Measurements from ENCODE around the gene SUCLG1.
"Not testable (repeated sequence)": the region's sequence is repeated elsewhere in the genome, so short reads cannot be mapped to it uniquely, and the experiment has no call there.

Gene SUCLG1

DNA sequence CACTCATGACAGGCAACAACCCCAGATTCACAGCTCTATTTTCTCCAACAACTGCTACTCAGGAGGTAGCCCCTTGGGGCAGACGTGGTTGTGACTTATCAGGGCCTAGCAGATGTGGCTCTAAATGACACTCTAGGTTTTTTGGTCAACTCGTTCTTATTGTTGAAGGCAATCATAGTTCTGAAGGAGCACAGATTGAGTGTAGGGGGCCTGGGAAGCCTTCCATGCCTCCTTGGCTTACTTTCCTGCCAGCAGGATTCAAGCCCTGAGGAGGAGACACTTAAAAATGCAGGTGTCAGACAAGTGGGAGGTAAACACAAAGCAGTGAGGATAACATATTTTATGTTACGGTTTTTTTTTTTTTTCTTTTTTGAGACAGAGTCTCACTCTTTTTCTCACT, 23.5 kb upstream of the SUCLG1 start:
- H3K4me3 Mint-ChIP-seq = no peak overlapping the region
- H3K4me1 Mint-ChIP-seq (ENCODE audit: low read depth) = peaks cover 7% of the 10 kb centered on the region
- no peaks in the 10 kb centered on the region for H3K36me3 Mint-ChIP-seq (ENCODE audit: low read depth)
- peaks cover under 1% of the 10 kb centered on the region for H3K9me3 Mint-ChIP-seq
- no peak for DNase-seq (ENCODE audit: low spot score)
- H3K27me3 Mint-ChIP-seq (ENCODE audit: low read depth) = no peaks in the 10 kb centered on the region
- no peak overlapping the region for H3K27ac Mint-ChIP-seq

DNA sequence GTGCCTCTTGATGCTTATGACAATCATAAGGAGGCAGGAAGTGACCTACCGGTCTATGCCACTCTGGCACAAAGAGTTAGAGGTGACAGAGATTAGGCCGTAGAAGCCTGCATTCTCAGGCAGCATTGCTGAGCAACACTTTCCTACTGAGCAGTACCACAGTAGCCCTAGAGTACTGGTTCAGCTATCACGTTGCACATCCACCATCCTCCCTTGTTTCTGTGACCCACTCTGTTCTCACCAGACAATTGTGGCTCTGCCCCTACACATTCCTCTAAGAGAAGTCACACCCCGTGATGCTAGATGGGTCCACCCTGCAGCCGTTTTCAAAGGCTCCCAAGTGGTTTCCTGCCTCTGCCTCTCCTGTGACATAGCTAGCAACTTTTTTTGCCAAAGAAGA, 22.6 kb upstream of the SUCLG1 start:
- Mint-ChIP-seq H3K27ac (peak overlapping the region; percentile 52), H3K9me3 (peaks cover 7% of the 10 kb centered on the region), H3K36me3 (ENCODE audit: low read depth) (no peaks in the 10 kb centered on the region), H3K4me1 (ENCODE audit: low read depth) (peaks cover 7% of the 10 kb centered on the region), H3K27me3 (ENCODE audit: low read depth) (no peaks in the 10 kb centered on the region), H3K4me3 (peak overlapping the region; percentile 14)
- DNase-seq (ENCODE audit: low spot score) = no peak

GRCh38 chr2:84478867-84479266, 19.8 kb upstream of the SUCLG1 start:
- no peak overlapping the region for H3K27ac Mint-ChIP-seq
- H3K36me3 Mint-ChIP-seq (ENCODE audit: low read depth) = no peaks in the 10 kb centered on the region
- H3K9me3 Mint-ChIP-seq = peaks cover 12% of the 10 kb centered on the region
- peaks cover 4% of the 10 kb centered on the region for H3K27me3 Mint-ChIP-seq (ENCODE audit: low read depth)
- peaks cover 7% of the 10 kb centered on the region for H3K4me1 Mint-ChIP-seq (ENCODE audit: low read depth)
- DNase-seq (ENCODE audit: low spot score) = no peak
- H3K4me3 Mint-ChIP-seq = no peak overlapping the region

DNA sequence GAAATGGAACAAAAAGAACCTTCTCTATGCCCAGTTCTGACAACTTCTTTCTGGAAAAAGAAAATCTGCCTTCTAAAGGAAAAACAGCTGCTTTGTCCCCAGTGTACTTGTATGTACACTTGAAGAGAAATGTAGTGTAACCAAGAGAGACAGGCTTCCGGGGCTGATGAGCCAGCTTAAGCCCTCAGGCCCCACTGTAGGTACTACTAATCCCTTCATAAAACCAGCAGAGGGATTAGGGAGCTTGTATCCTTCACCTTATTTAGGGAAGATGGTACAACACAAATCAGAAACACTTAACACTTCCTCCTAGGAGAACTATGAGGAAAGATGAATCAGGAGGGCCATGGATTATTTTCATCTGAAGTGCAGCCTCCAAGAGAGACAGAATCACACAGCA, 18.8 kb upstream of the SUCLG1 start:
- Mint-ChIP-seq H3K36me3 (ENCODE audit: low read depth) (no peaks in the 10 kb centered on the region), H3K27ac (no peak overlapping the region), H3K4me3 (no peak overlapping the region), H3K9me3 (peaks cover 12% of the 10 kb centered on the region), H3K4me1 (ENCODE audit: low read depth) (peaks cover 7% of the 10 kb centered on the region), H3K27me3 (ENCODE audit: low read depth) (peaks cover 4% of the 10 kb centered on the region)
- no peak for DNase-seq (ENCODE audit: low spot score)

GRCh38 chr2:84474176-84474575, 15.1 kb upstream of the SUCLG1 start:
- no peak overlapping the region for H3K27ac Mint-ChIP-seq
- peaks cover 34% of the 10 kb centered on the region for H3K9me3 Mint-ChIP-seq

GRCh38 chr2:84472856-84473565, 13.9 kb upstream of the SUCLG1 start:
- peaks cover 39% of the 10 kb centered on the region for H3K9me3 Mint-ChIP-seq
- H3K4me1 Mint-ChIP-seq (ENCODE audit: low read depth) = no peaks in the 10 kb centered on the region
- peaks cover 7% of the 10 kb centered on the region for H3K27me3 Mint-ChIP-seq (ENCODE audit: low read depth)
- peaks cover 1% of the 10 kb centered on the region for H3K36me3 Mint-ChIP-seq (ENCODE audit: low read depth)
- H3K27ac Mint-ChIP-seq = no peak overlapping the region
- no peak for DNase-seq (ENCODE audit: low spot score)
- H3K4me3 Mint-ChIP-seq = no peak overlapping the region

More at GRCh38 chr2:84474176-84474575, 15.1 kb upstream of the SUCLG1 start:
- Mint-ChIP-seq H3K36me3 (ENCODE audit: low read depth) (peaks cover 1% of the 10 kb centered on the region), H3K27me3 (ENCODE audit: low read depth) (peaks cover 7% of the 10 kb centered on the region), H3K4me3 (no peak overlapping the region), H3K4me1 (ENCODE audit: low read depth) (no peaks in the 10 kb centered on the region)
- DNase-seq (ENCODE audit: low spot score) = no peak

GRCh38 chr2:84472423-84472822, 13.3 kb upstream of the SUCLG1 start:
- not testable (repeated sequence) for H3K27me3 Mint-ChIP-seq (ENCODE audit: low read depth); H3K4me1 Mint-ChIP-seq (ENCODE audit: low read depth); H3K4me3 Mint-ChIP-seq; H3K36me3 Mint-ChIP-seq (ENCODE audit: low read depth); DNase-seq (ENCODE audit: low spot score); H3K27ac Mint-ChIP-seq
- H3K9me3 Mint-ChIP-seq = peaks cover 37% of the 10 kb centered on the region

DNA sequence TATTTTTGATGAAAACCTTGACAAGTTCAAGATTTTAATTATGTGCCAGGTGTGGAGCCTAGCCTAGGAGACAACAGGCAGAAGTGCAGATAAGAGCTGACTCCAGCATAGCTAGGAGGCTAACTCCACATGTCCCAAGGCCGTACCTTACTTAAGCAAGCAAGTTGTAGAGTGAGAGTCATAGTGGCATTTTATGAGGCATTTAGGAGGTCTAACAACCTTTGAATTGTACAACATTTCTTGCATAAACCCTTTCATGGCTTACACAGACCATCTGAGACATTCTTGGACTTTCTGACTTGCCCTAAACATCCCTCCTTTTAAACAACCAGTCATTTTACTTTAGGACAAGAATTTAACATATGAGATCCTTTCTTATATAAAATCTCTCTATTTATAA, 8.3 kb upstream of the SUCLG1 start:
- H3K27me3 Mint-ChIP-seq (ENCODE audit: low read depth) = peaks cover 3% of the 10 kb centered on the region
- peaks cover 39% of the 10 kb centered on the region for H3K9me3 Mint-ChIP-seq
- H3K27ac Mint-ChIP-seq = no peak overlapping the region
- no peak for DNase-seq (ENCODE audit: low spot score)
- peaks cover 7% of the 10 kb centered on the region for H3K36me3 Mint-ChIP-seq (ENCODE audit: low read depth)
- no peak overlapping the region for H3K4me3 Mint-ChIP-seq
- H3K4me1 Mint-ChIP-seq (ENCODE audit: low read depth) = no peaks in the 10 kb centered on the region

DNA sequence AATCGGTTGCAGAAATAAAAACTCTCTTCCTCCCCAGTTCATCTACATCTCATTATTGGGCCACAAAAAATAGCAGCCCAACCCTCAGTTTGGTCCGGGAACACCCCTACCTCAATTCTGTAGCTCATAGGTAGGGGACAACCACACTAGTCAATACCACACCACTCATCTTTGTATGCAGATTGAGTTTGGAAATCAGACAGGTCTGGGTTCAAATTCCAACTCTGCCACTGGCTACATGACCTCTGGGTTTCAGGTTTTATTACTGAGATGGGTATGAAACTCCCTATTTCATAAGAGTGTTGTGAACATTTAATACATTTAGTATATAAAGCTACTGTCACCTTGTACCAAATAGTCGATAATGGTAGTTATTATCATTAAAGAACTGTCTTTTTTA, 2.2 kb upstream of the SUCLG1 start:
- peaks cover 3% of the 10 kb centered on the region for H3K9me3 Mint-ChIP-seq
- peaks cover 24% of the 10 kb centered on the region for H3K4me1 Mint-ChIP-seq (ENCODE audit: low read depth)
- H3K27ac Mint-ChIP-seq = no peak overlapping the region
- no peaks in the 10 kb centered on the region for H3K27me3 Mint-ChIP-seq (ENCODE audit: low read depth)
- H3K36me3 Mint-ChIP-seq (ENCODE audit: low read depth) = peaks cover 5% of the 10 kb centered on the region
- H3K4me3 Mint-ChIP-seq = peak overlapping the region; percentile 25
- no peak for DNase-seq (ENCODE audit: low spot score)

- Mint-ChIP-seq H3K27me3 (ENCODE audit: low read depth) (no peaks in the 10 kb centered on the region), H3K27ac (no peak overlapping the region), H3K4me1 (ENCODE audit: low read depth) (peaks cover 28% of the 10 kb centered on the region), H3K4me3 (no peak overlapping the region), H3K9me3 (peaks cover 3% of the 10 kb centered on the region), H3K36me3 (ENCODE audit: low read depth) (peaks cover 5% of the 10 kb centered on the region)
- no peak for DNase-seq (ENCODE audit: low spot score)
Observed at GRCh38 chr2:84460670-84461069, 1.6 kb upstream of the SUCLG1 start.

DNA sequence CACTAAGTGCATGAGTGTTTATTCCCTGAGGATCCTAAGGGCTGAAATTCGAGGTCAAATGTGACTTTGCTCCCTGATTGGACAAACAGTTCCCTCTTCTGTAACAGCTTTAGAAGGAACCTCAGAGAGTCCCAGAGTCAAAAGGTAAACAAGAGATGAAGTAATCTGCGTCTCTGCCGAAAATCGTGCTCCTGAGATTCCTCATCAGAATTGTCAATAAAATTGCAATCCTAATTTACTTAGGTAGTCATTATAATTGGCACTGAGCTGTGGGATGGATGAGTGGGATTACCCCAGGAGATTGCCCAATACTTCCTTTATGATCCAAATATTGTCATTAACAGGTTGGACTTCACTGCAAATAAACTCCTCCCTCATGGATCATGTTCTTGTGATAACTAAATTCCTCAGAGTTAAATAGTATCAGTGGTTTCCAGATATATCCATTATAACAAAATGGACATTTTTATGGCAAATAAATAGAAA, 907 bp upstream of the SUCLG1 start:
- H3K27me3 Mint-ChIP-seq (ENCODE audit: low read depth) = no peaks in the 10 kb centered on the region
- peaks cover 5% of the 10 kb centered on the region for H3K36me3 Mint-ChIP-seq (ENCODE audit: low read depth)
- H3K9me3 Mint-ChIP-seq = peaks cover 3% of the 10 kb centered on the region
- DNase-seq (ENCODE audit: low spot score) = no peak
- peaks cover 28% of the 10 kb centered on the region for H3K4me1 Mint-ChIP-seq (ENCODE audit: low read depth)
- H3K27ac Mint-ChIP-seq = peak overlapping the region; percentile 27
- peak overlapping the region; percentile 94 for H3K4me3 Mint-ChIP-seq

DNA sequence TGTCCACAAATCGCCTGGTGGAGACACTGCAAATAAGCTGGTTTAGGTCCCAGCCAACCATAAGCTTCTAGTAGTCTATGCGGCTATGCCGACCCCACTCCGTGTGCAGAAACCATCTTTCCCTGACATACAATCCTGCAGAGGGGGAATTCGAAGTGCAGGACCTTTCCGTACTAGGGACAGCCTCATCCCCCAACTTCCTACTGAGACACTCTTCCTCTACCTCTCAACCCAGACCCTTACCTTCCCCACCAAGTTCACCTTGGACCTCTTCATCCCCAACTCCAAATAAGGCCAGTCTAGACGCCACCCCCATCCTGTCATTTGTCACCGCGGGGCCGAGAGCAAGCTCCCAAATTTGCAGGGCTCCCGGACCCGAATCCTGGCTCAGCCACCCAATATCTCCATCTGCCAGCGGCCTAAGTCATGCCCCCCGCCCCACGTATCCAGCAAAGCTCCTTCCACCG, 496 bp downstream of the SUCLG1 start:
- no peak for DNase-seq (ENCODE audit: low spot score)
- Mint-ChIP-seq H3K27ac (peak overlapping the region; percentile 98), H3K4me3 (peak overlapping the region; percentile 94), H3K36me3 (ENCODE audit: low read depth) (peaks cover 5% of the 10 kb centered on the region), H3K27me3 (ENCODE audit: low read depth) (no peaks in the 10 kb centered on the region), H3K4me1 (ENCODE audit: low read depth) (peaks cover 30% of the 10 kb centered on the region), H3K9me3 (no peaks in the 10 kb centered on the region)

DNA sequence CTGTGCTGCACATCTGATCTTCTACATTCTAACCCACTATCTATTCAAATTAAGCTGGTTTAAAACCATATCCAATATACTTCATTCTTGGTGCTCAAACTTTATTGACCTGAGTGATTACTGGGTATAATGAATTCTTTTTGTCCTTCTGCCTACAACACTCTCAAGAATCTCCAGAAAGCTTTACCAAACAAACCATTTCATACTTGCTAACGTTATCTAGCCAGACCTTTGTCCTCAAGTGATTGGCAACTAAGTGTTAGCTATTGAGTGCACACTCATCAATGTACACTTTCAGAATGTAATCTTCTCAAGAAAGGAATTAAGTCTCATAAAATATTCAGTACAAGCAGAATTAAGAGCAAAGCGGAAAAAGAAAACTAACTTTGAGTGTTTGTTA, 1.4 kb downstream of the SUCLG1 start:
- H3K36me3 Mint-ChIP-seq (ENCODE audit: low read depth) = peaks cover 5% of the 10 kb centered on the region
- peaks cover 30% of the 10 kb centered on the region for H3K4me1 Mint-ChIP-seq (ENCODE audit: low read depth)
- no peaks in the 10 kb centered on the region for H3K27me3 Mint-ChIP-seq (ENCODE audit: low read depth)
- DNase-seq (ENCODE audit: low spot score) = no peak
- no peaks in the 10 kb centered on the region for H3K9me3 Mint-ChIP-seq
- no peak overlapping the region for H3K27ac Mint-ChIP-seq
- H3K4me3 Mint-ChIP-seq = peak overlapping the region; percentile 94

GRCh38 chr2:84456156-84456555, 2.9 kb downstream of the SUCLG1 start:
- Mint-ChIP-seq H3K4me1 (ENCODE audit: low read depth) (peaks cover 33% of the 10 kb centered on the region), H3K27ac (no peak overlapping the region), H3K9me3 (no peaks in the 10 kb centered on the region), H3K36me3 (ENCODE audit: low read depth) (peaks cover 5% of the 10 kb centered on the region), H3K4me3 (no peak overlapping the region), H3K27me3 (ENCODE audit: low read depth) (no peaks in the 10 kb centered on the region)
- no peak for DNase-seq (ENCODE audit: low spot score)

DNA sequence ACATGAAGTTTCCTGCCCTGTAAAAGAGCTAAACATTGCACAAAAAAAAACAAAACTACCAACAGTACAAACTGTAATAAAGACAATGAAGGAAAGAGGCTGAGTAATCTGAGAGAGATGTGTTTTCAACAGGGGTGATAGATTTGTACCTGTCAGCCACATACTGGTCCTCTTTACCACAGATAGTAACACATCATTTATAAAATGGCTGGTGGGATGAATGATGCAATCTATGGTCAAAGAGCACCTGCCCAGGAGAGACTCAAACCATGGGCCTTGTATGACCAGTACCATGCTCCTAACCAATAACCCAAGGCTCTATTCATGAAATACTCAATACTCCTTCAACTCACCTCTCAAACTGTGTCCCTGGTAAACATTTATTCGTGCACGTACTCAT, 4.5 kb downstream of the SUCLG1 start:
- DNase-seq (ENCODE audit: low spot score) = no peak
- H3K9me3 Mint-ChIP-seq = no peaks in the 10 kb centered on the region
- peaks cover 5% of the 10 kb centered on the region for H3K36me3 Mint-ChIP-seq (ENCODE audit: low read depth)
- H3K4me1 Mint-ChIP-seq (ENCODE audit: low read depth) = peaks cover 38% of the 10 kb centered on the region
- H3K27me3 Mint-ChIP-seq (ENCODE audit: low read depth) = no peaks in the 10 kb centered on the region
- H3K27ac Mint-ChIP-seq = no peak overlapping the region
- H3K4me3 Mint-ChIP-seq = no peak overlapping the region
